GM20431 (cell line): Measurements from ENCODE around the gene PRDM16.

Experiments
- in situ Hi-C: fragments of 300-500 bp; cut with MseI, MboI; formaldehyde crosslinking; loops from one replicate; pipeline ENCODE4 v1.15.0; 2020; ENCODE audit warnings: low sequenced_read_pairs; ENCODE audit not compliant: unreplicated experiment

Gene PRDM16

GRCh38 chr1:3478187-3478586 lies 409.2 kb downstream of the PRDM16 start:
- in situ Hi-C loops = no loop called here

- in situ Hi-C loops = no loop called here
These were observed 410.7 kb downstream of the PRDM16 start for GRCh38 chr1:3479511-3480368.

GRCh38 chr1:3480369-3480719 lies 411.3 kb downstream of the PRDM16 start:
- in situ Hi-C loops = no loop called here

DNA sequence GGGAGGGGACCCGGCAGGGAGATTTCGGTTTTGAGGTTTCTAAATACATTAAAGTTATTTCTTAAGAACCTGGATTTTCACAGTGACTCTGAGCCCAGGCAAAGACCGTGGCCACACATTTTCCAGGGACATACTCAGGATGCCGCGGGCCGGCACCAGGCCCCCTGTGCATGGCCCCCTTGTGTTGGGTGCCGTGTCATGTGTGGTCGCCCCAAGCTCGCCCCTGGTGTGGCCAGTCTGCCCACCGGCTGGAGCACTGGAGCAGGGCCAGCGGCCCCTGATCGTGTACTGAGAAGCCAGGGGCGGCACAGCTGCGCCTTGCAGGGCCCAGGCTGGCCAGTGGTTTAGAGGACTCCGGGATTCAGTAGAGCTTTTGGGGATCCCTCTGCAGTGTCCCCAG lies 412.0 kb downstream of the PRDM16 start:
- in situ Hi-C loops = no loop called here

GRCh38 chr1:3481836-3482375 lies 412.9 kb downstream of the PRDM16 start:
- in situ Hi-C loops = no loop called here

DNA sequence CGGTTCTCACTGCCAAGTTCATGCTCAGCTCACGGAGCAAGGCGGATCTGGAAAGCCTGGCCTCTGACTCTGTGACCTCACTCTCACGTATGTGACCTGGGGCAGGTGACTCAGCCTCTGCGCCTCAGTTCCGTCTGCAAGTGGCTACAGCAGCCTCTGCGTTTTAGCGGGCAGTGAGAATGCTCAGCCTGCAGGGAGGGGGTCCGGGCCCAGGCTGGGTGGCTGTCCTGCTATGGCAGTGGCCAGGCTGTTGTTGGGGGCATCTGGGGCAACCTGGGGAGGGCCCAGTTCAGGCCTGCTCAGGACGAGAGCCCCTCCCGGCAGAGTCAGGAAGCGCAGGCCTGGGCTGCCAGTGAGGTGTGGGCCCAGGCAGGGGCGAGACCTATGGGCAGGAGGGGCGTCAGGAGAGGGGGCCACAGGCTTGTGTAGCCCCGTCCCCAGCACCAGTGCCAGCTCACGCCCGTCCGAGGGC lies 413.4 kb downstream of the PRDM16 start:
- in situ Hi-C loops = no loop called here

DNA sequence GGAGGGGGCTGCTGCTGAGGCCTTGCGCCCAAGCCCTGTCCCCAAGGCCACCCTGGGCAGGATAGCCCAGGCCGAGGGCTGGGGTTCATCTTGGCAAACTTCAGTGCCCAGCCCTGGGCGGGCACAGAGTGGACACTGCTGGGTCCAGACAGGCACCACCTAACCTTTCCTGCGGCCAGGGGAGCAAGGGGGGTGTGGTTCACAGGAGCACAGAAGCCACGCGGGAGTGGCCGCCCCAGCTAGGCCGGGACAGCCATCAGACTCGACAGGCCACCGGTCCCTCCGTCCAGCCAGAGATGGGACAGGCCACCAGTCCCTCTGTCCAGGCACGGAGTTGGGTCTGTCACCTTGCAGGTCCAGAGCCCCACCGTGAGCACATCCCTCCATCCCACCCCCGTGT lies 414.4 kb downstream of the PRDM16 start:
- in situ Hi-C loops = no loop called here

DNA sequence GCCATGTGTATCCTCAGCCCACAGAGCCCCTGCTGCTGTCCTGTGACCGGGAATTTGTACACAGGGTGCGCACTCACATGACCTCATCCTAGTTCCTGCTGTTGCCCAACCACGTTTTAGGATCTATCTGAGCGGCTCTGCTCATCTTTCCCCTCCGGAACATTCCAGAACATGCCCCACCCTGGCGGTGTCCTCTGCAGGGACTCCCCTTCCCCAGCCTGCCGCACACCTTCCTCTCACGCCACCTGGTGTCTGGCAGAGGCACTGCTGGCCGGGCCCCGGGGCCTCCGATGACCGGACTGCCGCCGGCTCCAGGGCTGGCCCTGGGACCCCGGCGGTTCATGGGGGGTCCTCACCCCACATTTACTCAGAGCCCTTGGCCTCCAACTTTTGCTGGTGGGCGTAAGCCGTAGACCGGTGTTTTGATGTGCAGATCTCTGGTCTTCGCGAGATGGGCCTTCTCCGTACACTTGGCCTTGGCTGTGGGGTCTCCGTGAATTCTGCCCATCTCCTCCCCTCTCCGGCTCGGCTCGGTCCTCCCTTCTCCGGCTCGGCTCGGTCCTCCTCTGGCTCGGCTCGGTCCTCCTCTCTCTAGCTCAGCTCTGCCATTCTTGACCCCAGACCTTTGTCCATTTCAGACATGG lies 414.9 kb downstream of the PRDM16 start:
- in situ Hi-C loops = no loop called here

- in situ Hi-C loops = no loop called here
These were observed 416.0 kb downstream of the PRDM16 start for GRCh38 chr1:3485016-3485415.
